MM.1S (cell line): ENCODE measurements around the gene MAP3K1.

Source experiments
- CTCF ChIP-seq: fragments of 300-600 bp; sonication (generic); IDR thresholded peaks from 2 replicates; pipeline ENCODE4 v1.5.1; 2016; ENCODE audit warnings: antibody characterized with exemption, low read length, mixed read lengths
- EZH2 ChIP-seq: fragments of 300-600 bp; sonication (generic); optimal IDR thresholded peaks from 2 replicates; pipeline ENCODE3; 2017; ENCODE audit warnings: low read depth, mild to moderate bottlenecking, antibody characterized with exemption, low read length, mixed read lengths

DNA sequence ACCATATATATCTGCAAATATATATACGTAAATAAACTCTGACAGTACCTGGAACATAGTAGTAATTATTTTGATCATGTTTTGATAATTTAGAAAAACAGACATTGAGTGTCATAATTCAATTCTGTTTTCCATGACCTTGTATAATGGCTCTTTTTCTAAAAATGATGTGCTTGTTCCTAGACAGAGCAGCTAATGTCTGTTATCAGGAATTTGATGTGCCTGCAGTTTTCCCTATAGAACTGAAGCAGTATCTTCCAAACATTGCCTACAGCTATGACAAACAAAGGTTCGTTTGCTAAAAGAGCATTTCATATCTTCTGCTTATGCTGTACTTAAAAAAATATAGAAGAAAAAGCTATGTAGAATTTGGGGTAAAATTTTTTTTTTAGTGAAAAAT, 99.3 kb downstream of the MAP3K1 start:
- no peak for TF ChIP-seq EZH2
- TF ChIP-seq CTCF = no peak
